K562 (cell line): Measurements from ENCODE around the gene EMC6. TPM values are rescaled to one million over a fixed set of nuclear protein-coding genes. Genes with fewer than 3 reads are reported as not detected.

Experiments
- ELK1 ChIP-seq: sonication (generic); formaldehyde crosslinking; IDR thresholded peaks from 2 replicates; pipeline ENCODE4 v1.8.1; 2022; ENCODE audit warnings: missing genetic modification reagents
- GABPB1 ChIP-seq: sonication (generic); formaldehyde crosslinking; IDR thresholded peaks from 2 replicates; pipeline ENCODE4 v1.8.0; 2022; ENCODE audit warnings: mild to moderate bottlenecking, missing genetic modification reagents
- PHF20 ChIP-seq: fragments of 450-650 bp; IDR thresholded peaks from 2 replicates; pipeline ENCODE4 v1.6.1; 2018; ENCODE audit not compliant: partially characterized antibody
- POLR2B ChIP-seq: fragments of 450-650 bp; IDR thresholded peaks from 2 replicates; pipeline ENCODE4 v1.6.1; 2018; ENCODE audit warnings: low read depth; ENCODE audit not compliant: partially characterized antibody
- RB1 ChIP-seq: fragments of 450-650 bp; IDR thresholded peaks from 2 replicates; pipeline ENCODE4 v1.6.1; 2017; ENCODE audit warnings: low read depth, mild to moderate bottlenecking
- RBBP5 ChIP-seq: fragments of 200-600 bp; sonication (generic); IDR thresholded peaks from 2 replicates; pipeline ENCODE4 v1.6.1; 2012; ENCODE audit warnings: borderline replicate concordance, mild to moderate bottlenecking, low read length, control low read depth, inconsistent platforms; ENCODE audit not compliant: insufficient read depth, poor library complexity, severe bottlenecking
- RBM25 ChIP-seq: fragments of 200-400 bp; formaldehyde crosslinking; IDR thresholded peaks from 2 replicates; pipeline ENCODE4 v1.6.1; 2018; ENCODE audit warnings: low read length, low read depth, moderate library complexity; ENCODE audit not compliant: severe bottlenecking
- RCOR1 ChIP-seq, 2 experiments: IDR thresholded peaks; 2 replicates each; pipeline ENCODE4 v1.6.1; 2012; ENCODE audit warnings: low read depth in 2 of 2, low read length in 2 of 2, borderline replicate concordance in 1 of 2, improper control_type of control experiment in 1 of 2
- TAF9B ChIP-seq: fragments of 450-650 bp; IDR thresholded peaks from 2 replicates; pipeline ENCODE4 v1.6.1; 2018; ENCODE audit warnings: mild to moderate bottlenecking; ENCODE audit not compliant: partially characterized antibody
- ZFP36 ChIP-seq: fragments of 150-350 bp; IDR thresholded peaks from 2 replicates; pipeline ENCODE4 v1.6.1; 2018; ENCODE audit warnings: low read length, low read depth; ENCODE audit not compliant: partially characterized antibody
- ZFX ChIP-seq: sonication (generic); formaldehyde crosslinking; IDR thresholded peaks from 2 replicates; pipeline ENCODE4 v1.8.0; 2022; ENCODE audit warnings: mild to moderate bottlenecking, missing genetic modification reagents, moderate library complexity
- ZNF143 ChIP-seq: sonication (generic); formaldehyde crosslinking; IDR thresholded peaks from 2 replicates; pipeline ENCODE4 v1.9.0; 2022; ENCODE audit warnings: mild to moderate bottlenecking, missing genetic modification reagents
- ZNF586 ChIP-seq: fragments of 450-650 bp; formaldehyde crosslinking; conservative IDR thresholded peaks from 2 replicates; pipeline ENCODE4 v1.4.0; 2020; ENCODE audit warnings: mild to moderate bottlenecking, moderate library complexity
- ZNF696 ChIP-seq: fragments of 250-450 bp; sonication (Bioruptor Pico); conservative IDR thresholded peaks from 2 replicates; pipeline ENCODE4 v1.4.0; 2020; ENCODE audit warnings: mild to moderate bottlenecking, moderate library complexity
- ZNF785 ChIP-seq: fragments of 250-450 bp; sonication (Bioruptor Pico); IDR thresholded peaks from 2 replicates; pipeline ENCODE4 v1.4.0; 2020; ENCODE audit warnings: mild to moderate bottlenecking
- ZNF830 ChIP-seq: fragments of 250-450 bp; sonication (Bioruptor Pico); IDR thresholded peaks from 2 replicates; pipeline ENCODE4 v1.5.0; 2021; ENCODE audit warnings: mild to moderate bottlenecking
- ZZZ3 ChIP-seq: fragments of 450-650 bp; IDR thresholded peaks from 2 replicates; pipeline ENCODE4 v1.6.1; 2016; ENCODE audit warnings: antibody characterized with exemption, mild to moderate bottlenecking, moderate library complexity
- polyA plus RNA-seq, 8 experiments: library from polyadenylated mRNA; depleted of rRNA in 4 of 8; stranded (reverse) in 5 of 8; unstranded in 3 of 8; fragments of >200 nt; fragmentation: Nextera tagmentation in 2 of 8; fragmentation: Illumina TruSeq in 1 of 8; extraction: Ambion mirVana in 2 of 8; extraction: Trizol in 1 of 8; gene quantifications; 2 replicates each; pipeline versions ENCODE4 v1.2.1 to v1.2.3, GENCODE V29; 2011 to 2014; ENCODE audit warnings: inconsistent platforms in 1 of 8, missing spikeins in 1 of 8
- total RNA-seq, 7 experiments: library from RNA; depleted of rRNA in 6 of 7; stranded (reverse); fragments of >200 nt in 6 of 7; fragmentation: Illumina TruSeq in 2 of 7; extraction: Trizol in 2 of 7; gene quantifications; 2 replicates each; pipeline versions ENCODE4 v1.2.1 to v1.2.3, GENCODE V29; 2011 to 2021; ENCODE audit warnings: low replicate concordance in 1 of 7
- TF ChIP-seq, protein P1 (sequence below): fragments of 250-450 bp; sonication (Bioruptor Pico); IDR thresholded peaks from 2 replicates; pipeline ENCODE4 v1.5.0; 2021
- TF ChIP-seq, protein P2 (sequence below): fragments of 450-650 bp; IDR thresholded peaks from 2 replicates; pipeline ENCODE4 v1.6.1; 2018; ENCODE audit not compliant: partially characterized antibody
- TF ChIP-seq, protein P3 (sequence below), 2 experiments: fragments of 450-650 bp; conservative IDR thresholded peaks; 2 replicates each; pipeline ENCODE4 v1.6.1; 2017; ENCODE audit warnings: mild to moderate bottlenecking in 2 of 2, moderate library complexity in 2 of 2

EMC6 gene
- total and polyA plus RNA-seq, 9 of the 15 experiments (the other 6 are each of a cell fraction or from before 2014, with no cell fraction given): 2.9 to 136 (median 24.9) TPM

DNA sequence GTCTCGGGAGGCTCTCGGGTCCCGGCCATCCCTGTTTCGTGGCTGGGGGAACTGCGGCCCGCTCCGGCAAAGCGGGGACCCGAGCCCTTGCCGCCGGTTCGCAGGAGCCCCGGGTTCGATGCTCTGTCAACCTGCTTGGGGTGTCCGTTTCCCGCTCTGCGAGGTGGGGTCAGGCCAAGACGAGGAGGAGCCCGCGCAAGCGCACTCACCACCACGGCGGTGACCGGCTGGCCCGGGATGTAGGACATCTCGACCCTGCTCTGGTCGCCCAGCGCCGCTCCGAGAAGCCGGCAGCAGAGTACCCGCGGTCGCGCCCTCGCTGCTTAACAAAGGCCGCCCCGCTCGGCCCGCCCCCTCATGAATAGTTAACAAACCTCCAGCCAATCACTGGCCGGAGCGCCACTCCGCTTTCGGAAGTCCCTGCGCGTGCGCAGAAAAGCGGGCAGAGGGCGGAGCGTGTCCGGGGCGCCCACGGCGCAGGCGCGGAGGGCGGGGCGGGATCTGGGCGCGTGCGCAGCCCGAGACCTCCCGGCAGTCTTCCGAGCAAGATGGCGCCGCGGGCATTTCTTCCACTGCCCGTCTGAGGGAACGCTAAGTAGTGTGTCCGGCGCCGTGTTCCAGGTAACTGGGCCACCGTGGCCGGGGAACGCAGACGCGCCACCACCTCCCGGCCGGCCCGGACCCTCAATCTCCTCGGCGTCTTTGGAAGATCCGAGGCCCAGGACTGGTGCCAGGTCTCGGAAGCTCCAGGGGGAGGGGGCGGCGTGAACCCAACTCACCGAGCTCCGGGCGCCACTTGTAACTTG is at the start of gene EMC6, which contains the start of gene TAX1BP3 (continued):
- TF ChIP-seq TAF9B (peak; percentile 91), RBBP5 (peak; percentile 86), RB1 (0 out of 2 replicates have a peak, but pooled peaks have one; percentile 39), ELK1 (CRISPR knock-in tag) (no peak), ZZZ3 (no peak), ZNF785 (CRISPR knock-in tag) (no peak), ZNF143 (CRISPR knock-in tag) (no peak), RBM25 (no peak), GABPB1 (CRISPR knock-in tag) (peak; percentile 53; the same call in 1 of the 2 replicates), ZNF830 (CRISPR knock-in tag) (no peak), PHF20 (peak; percentile 55), ZFP36 (no peak), ZFX (CRISPR knock-in tag) (peak; percentile 84), RCOR1 (IDR thresholded peaks at IDR 0.05; ENCODE audit: borderline replicate concordance in 1 of 2, low read depth in 2 of 2, low read length in 2 of 2) (peak in 1 of 2 experiments; percentile 13; a peak in 1 of 4 replicates), ZNF696 (CRISPR knock-in tag) (no peak), ZNF586 (CRISPR knock-in tag) (no peak), POLR2B (peak; percentile 93)
- TF ChIP-seq, protein P1, sequence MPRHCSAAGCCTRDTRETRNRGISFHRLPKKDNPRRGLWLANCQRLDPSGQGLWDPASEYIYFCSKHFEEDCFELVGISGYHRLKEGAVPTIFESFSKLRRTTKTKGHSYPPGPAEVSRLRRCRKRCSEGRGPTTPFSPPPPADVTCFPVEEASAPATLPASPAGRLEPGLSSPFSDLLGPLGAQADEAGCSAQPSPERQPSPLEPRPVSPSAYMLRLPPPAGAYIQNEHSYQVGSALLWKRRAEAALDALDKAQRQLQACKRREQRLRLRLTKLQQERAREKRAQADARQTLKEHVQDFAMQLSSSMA (CRISPR knock-in tag): no peak
- TF ChIP-seq, protein P2, sequence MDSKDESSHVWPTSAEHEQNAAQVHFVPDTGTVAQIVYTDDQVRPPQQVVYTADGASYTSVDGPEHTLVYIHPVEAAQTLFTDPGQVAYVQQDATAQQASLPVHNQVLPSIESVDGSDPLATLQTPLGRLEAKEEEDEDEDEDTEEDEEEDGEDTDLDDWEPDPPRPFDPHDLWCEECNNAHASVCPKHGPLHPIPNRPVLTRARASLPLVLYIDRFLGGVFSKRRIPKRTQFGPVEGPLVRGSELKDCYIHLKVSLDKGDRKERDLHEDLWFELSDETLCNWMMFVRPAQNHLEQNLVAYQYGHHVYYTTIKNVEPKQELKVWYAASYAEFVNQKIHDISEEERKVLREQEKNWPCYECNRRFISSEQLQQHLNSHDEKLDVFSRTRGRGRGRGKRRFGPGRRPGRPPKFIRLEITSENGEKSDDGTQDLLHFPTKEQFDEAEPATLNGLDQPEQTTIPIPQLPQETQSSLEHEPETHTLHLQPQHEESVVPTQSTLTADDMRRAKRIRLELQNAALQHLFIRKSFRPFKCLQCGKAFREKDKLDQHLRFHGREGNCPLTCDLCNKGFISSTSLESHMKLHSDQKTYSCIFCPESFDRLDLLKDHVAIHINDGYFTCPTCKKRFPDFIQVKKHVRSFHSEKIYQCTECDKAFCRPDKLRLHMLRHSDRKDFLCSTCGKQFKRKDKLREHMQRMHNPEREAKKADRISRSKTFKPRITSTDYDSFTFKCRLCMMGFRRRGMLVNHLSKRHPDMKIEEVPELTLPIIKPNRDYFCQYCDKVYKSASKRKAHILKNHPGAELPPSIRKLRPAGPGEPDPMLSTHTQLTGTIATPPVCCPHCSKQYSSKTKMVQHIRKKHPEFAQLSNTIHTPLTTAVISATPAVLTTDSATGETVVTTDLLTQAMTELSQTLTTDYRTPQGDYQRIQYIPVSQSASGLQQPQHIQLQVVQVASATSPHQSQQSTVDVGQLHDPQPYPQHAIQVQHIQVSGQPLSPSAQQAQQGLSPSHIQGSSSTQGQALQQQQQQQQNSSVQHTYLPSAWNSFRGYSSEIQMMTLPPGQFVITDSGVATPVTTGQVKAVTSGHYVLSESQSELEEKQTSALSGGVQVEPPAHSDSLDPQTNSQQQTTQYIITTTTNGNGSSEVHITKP: no peak
- TF ChIP-seq, protein P3, sequence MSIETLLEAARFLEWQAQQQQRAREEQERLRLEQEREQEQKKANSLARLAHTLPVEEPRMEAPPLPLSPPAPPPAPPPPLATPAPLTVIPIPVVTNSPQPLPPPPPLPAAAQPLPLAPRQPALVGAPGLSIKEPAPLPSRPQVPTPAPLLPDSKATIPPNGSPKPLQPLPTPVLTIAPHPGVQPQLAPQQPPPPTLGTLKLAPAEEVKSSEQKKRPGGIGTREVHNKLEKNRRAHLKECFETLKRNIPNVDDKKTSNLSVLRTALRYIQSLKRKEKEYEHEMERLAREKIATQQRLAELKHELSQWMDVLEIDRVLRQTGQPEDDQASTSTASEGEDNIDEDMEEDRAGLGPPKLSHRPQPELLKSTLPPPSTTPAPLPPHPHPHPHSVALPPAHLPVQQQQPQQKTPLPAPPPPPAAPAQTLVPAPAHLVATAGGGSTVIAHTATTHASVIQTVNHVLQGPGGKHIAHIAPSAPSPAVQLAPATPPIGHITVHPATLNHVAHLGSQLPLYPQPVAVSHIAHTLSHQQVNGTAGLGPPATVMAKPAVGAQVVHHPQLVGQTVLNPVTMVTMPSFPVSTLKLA (conservative IDR thresholded peaks at IDR 0.05): peak in 1 of 2 experiments; percentile 41; a peak in 1 of 4 replicates
